GM12874 (cell line): ENCODE results near the gene ZRANB2.

ENCODE experiments used
- TF ChIP-seq, protein P1 (sequence below): IDR thresholded peaks from 2 replicates; pipeline ENCODE4 v1.5.1; 2011; ENCODE audit warnings: low read depth, mild to moderate bottlenecking, control low read depth, low read length, moderate library complexity; ENCODE audit not compliant: insufficient read depth

ZRANB2 gene

DNA sequence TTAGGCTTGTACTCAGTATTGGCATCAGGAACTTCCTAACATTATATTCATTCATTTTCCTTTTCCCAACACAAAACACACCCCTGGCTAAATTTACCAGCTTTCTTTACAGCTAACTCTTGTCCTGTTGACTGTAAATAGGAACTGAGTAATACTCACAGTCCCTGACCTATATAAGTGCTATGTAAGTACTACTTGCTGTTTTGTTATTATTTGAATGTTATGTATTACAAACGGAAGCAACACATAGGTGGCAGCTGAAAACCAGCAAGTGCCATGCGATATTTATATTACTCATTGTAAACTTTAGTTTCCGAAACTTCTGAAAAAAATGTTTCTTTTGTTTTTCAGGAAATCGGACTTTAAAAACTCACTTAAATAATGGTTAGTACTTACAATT lies 54.7 kb downstream of the ZRANB2 start:
- TF ChIP-seq, protein P1, sequence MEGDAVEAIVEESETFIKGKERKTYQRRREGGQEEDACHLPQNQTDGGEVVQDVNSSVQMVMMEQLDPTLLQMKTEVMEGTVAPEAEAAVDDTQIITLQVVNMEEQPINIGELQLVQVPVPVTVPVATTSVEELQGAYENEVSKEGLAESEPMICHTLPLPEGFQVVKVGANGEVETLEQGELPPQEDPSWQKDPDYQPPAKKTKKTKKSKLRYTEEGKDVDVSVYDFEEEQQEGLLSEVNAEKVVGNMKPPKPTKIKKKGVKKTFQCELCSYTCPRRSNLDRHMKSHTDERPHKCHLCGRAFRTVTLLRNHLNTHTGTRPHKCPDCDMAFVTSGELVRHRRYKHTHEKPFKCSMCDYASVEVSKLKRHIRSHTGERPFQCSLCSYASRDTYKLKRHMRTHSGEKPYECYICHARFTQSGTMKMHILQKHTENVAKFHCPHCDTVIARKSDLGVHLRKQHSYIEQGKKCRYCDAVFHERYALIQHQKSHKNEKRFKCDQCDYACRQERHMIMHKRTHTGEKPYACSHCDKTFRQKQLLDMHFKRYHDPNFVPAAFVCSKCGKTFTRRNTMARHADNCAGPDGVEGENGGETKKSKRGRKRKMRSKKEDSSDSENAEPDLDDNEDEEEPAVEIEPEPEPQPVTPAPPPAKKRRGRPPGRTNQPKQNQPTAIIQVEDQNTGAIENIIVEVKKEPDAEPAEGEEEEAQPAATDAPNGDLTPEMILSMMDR: no peak

DNA sequence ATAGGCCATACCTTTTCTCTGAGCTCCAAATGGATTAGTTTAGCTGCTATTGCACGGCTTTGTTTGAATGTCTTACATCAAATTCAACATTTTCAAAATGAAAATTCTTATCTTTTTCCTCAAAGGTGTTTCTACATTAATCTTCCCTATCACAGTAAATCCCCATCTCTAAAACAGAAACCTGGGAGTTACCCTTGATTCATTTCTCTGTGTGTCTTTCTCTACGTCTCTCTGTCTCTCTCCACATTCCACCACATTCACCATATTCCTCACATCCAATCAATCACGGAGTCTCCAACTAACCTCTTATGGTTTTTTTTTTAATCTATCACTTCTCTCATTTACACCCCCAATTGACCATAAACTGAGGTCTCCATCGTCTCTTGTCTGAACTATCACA lies 57.3 kb downstream of the ZRANB2 start:
- TF ChIP-seq, protein P1: no peak

DNA sequence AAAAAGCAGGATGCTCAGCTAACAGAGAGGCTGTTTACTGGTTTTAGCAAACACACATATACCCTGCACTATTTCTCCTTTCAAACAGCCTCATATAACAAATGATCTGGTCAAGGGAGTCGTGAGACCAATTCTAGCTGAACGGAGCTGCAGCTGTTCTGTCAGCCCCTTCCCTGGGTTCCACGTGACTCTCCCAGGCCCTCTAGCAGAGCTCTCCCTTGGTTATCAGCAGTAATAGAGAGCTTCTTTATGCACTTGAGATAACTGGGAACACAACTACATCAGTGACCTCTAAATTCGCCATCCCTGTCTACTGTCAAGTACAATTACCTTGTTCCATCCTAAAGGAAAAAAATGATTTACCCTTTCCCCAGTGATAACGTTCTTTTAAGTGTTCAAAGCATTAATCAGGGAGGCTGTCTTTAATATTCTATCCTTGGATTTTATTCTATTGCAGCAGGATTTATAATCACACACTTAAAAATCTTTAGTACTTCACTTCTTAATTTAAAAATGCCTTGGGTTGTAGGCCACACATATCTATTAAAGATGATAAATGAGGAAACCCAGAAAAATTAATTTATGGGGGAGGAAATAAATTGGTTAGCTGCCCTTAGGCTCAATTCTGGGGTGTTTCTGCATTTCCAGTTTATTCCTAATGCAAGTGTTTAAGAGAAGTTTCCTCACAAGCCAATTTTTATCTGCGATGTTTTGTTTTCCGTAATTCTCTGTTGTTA lies 61.4 kb downstream of the ZRANB2 start:
- TF ChIP-seq, protein P1: no peak

DNA sequence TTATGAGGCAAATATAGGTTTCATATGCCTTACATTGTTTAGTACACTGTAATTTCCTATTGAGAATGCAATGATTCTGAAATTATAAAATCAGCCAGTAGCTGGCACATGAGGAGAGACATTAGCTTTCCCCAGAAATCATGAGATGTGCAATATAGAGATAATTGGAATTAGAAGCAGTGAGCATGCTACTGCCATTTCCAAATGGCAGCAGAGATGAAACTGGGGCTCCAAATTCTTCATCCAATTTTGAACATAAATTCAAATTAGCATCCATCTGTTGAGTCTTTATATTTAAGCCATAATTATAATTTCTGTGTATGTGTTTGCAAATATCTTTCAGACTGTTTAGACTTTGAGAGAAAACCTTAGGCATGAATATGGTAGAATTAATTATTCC lies 62.0 kb downstream of the ZRANB2 start:
- TF ChIP-seq, protein P1: no peak

DNA sequence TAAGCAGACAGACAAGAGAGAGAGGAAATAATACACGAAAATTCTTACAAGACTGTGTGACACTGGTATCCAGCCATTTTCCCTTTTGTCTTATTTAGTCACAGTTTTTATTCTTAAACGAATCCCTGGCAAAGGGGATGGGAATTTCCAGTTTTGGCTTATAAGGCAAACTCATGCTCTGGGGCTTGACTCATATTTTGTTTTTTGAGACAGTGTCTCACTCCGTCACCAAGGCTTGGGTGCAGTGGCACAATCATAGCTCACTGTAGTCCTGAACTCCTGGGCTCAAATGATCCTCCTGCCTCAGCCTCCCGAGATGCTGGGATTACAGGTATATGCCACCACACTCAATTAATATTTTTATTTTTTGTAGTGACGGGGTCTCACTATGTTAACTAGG lies 65.1 kb downstream of the ZRANB2 start:
- TF ChIP-seq, protein P1: no peak

DNA sequence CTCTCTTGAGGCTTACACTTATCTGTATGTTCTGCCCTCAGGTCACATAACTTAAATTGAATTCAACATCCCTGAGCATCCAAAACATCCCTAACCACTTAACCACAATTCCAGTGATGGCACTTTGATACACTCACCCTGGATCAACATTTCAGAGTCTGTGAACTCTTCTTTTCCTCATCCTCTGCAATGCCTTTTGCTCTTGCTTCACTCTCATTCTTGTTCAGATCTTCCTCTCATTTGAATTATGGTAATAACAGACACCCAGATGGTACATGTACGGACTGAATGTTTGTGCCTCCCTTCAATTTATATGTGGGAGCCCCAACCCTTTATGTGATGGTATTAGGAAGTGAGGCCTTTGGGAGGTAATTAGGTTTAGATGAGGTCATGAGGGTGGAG lies 66.7 kb downstream of the ZRANB2 start:
- TF ChIP-seq, protein P1: no peak
